Activated gamma-delta T cell treated with anti-CD3 and anti-CD28 coated beads, Interleukin-2, amount 50 U/mL, for 16 hours (primary cell): Measurements from ENCODE around the gene NPSR1.
"Not testable (repeated sequence)": the region's sequence is repeated elsewhere in the genome, so short reads cannot be mapped to it uniquely, and the experiment has no call there.

ENCODE experiments used
- DNase-seq: peaks from one replicate; pipeline ENCODE4 v3.0.0-alpha.2; 2020; ENCODE audit warnings: low read depth

NPSR1 gene

DNA sequence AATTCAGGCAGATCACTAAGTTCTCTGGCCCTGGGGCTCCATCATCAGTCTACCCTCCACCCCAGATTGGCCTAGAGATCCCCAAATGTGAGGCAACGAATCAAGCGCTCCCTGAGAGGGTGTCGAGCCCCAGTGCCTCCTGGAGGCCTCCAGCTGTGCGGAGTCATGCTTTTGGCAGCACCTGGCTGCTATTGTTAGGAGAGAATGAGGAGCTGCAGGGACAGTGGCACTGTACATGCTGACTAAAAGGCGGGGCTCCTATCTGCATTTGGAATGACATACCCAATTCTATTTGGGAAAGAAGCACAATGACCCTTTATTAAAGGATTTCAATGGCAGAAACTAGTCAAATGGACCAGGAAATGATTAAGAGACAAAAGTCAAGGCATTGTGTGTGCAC is 217.5 kb downstream of the NPSR1 start:
- DNase-seq = no peak

DNA sequence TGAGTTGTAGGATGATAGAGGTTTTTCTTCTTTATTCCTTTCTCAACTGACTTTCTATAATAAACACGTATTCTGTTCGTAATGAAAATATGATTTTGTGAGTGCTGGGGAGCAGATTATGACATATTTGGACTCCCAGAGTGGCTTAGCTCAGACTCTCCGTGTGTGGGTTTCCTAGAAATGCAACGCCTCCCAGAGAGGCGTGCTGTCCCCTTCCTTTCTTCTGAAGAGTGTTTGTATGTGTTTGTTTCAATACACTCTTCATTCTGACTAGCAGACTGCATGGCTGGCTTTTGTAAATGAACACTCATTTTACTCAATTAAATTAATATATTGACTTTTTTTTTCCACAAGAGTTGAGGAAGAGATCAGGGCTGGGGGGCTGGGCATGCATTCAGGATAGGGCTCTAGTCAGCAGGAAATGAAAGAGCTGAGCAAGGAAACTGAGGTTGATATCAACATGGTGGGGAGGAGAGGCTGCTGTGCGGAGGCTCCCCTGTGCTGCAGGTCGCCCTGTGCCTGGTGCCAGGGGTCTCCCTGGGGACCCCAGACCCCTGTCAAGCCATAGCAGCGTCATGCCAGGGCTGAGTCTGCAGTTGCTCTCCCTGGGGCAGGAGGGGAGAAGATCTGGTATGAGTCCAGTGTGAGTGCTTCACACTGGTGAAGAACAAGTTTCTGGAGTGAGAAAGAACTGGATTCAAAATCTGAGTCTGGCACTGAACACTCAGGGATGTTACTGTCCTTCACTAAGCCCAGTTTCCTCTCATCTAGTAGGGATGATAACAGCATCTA is 221.1 kb downstream of the NPSR1 start:
- DNase-seq = not testable (repeated sequence)

DNA sequence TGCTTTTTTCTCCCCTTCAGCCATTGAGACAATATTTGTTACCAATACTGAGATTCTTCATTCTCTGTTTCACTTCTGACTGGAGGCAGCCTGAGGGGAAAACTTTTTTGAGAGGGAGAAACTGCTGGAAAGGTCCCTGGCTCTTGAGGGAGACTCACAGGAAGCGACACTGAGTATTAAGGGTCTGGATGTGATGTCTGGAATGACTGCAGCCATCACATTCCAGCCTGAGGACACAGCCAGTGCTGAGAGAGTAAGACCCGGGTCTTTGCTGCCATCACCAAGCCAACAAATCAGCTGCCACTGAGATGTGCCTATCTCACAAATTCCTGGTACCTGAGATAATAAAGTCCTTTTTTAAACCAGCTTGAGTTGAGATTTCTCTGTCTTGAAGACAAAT is 221.9 kb downstream of the NPSR1 start:
- no peak for DNase-seq

DNA sequence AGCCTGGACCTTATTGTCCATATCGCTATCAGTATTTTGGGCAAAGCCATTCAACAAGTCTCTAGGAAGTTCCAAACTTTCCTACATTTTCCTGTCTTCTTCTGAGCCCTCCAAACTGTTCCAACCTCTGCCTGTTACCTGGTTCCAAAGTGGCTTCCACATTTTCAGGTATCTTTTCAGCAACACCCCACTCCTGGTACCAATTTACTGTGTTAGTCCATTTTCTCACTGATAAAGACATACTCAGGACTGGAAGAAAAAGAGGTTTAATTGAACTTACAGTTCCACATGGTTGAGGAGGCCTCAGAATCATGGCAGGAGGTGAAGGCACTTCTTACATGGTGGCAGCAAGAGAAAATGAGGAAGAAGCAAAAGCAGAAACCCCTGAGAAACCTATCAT is 225.8 kb downstream of the NPSR1 start:
- DNase-seq = not testable (repeated sequence)

DNA sequence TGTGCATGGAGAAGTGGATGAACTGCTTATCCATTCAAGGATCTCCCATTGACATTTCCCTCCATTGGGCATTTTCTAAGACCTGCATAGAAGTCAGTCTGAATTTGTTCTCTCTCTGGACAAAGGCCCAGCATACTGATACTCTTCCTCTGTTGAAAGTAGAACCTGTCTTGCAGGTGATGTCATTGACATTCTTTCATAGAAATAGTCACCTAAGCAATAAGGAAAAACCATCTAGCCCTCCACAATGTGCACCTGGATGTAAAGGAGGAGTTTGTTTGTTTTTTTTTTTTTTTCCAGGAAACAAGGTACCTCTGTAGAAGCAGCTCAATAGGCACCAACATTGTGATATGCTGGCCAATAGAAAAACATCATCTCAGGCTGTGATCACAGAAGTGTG is 228.8 kb downstream of the NPSR1 start:
- DNase-seq = no peak

DNA sequence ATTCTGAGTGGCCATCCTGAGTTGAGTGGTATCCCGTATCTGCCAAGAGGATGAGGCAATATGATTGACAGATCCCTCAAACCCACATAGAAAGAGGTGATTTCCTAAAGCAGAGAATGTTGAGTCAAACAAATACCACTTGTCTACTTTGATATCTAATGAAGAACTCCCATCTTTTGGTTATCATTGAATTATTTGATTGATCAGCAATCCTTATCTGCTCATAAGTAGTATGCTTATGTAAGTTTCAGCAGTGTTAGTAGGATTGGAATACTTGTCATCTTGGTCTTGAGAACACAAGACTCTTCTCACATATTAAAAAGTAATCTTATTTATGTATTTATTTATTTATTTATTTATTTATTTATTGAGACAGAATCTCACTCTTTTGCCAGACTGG is 231.9 kb downstream of the NPSR1 start:
- no peak for DNase-seq

DNA sequence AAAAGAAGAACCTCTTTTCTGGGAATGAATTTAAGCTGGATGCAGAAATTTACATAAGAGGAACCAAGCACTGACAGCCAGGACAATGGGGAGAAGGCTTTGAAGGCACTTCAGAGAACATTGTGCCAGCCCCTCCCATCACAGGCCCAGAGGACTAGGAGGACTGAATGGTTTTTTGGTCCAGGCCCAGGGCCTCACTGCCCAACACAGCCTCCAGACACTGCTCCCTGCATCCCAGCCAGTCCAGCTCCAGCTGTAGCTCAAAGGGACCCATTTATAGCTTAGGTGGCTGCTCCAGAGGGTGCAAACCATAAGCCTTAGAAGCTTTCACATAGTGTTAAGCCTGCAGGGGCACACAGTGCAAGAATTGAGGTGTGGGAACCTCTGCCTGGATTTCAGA is 237.2 kb downstream of the NPSR1 start:
- no peak for DNase-seq
